Activated CD4-positive, alpha-beta memory T cell treated with anti-CD3 and anti-CD28 coated beads, Interleukin-2, amount 10 ng/mL, durations not matched to agents 7 days and 5 days (primary cell): ENCODE measurements around the gene SH3YL1. TPM values are rescaled to one million over a fixed set of nuclear protein-coding genes. Genes with fewer than 3 reads are reported as not detected.

ENCODE experiments used
- CTCF ChIA-PET: fragments of 350-600 bp; sonication (Branson Sonifier 250); formaldehyde crosslinking; loops from one replicate; lab custom pipeline; 2021; ENCODE audit warnings: antibody characterized with exemption, inconsistent platforms; lab: Charles Lee
- POLR2A ChIA-PET: fragments of 350-600 bp; sonication (Branson Sonifier 250); formaldehyde crosslinking; loops from one replicate; lab custom pipeline; 2021; ENCODE audit warnings: antibody characterized with exemption; lab: Charles Lee
- DNase-seq: peaks from one replicate; pipeline ENCODE4 v3.0.0-alpha.2; 2020
- H3K27ac Mint-ChIP-seq: one replicate; pipeline ENCODE4 v1.8.0; 2021; ENCODE audit warnings: mild to moderate bottlenecking, mixed read lengths
- H3K27me3 Mint-ChIP-seq: one replicate; pipeline ENCODE4 v1.8.0; 2021; ENCODE audit warnings: mixed read lengths
- H3K36me3 Mint-ChIP-seq: one replicate; pipeline ENCODE4 v1.8.0; 2021; ENCODE audit warnings: low read depth, mixed read lengths
- H3K4me1 Mint-ChIP-seq: one replicate; pipeline ENCODE4 v1.8.0; 2021; ENCODE audit warnings: mixed read lengths
- H3K4me3 Mint-ChIP-seq: one replicate; pipeline ENCODE4 v1.8.0; 2021; ENCODE audit warnings: mild to moderate bottlenecking, mixed read lengths
- H3K9me3 Mint-ChIP-seq: one replicate; pipeline ENCODE4 v1.8.0; 2021; ENCODE audit warnings: mixed read lengths
- total RNA-seq, 2 experiments: library from RNA; stranded (reverse); gene quantifications; one replicate each; pipeline ENCODE4 v1.2.3, GENCODE V29; 2021

SH3YL1 gene
- total RNA-seq, 2 experiments from 2014 or later, result 15.8 to 18.0 TPM

GRCh38 chr2:246489-247144 lies 17.2 kb downstream of the SH3YL1 start:
- Mint-ChIP-seq H3K4me3 (no peak overlapping the region), H3K9me3 (no peaks in the 10 kb centered on the region), H3K27me3 (no peaks in the 10 kb centered on the region), H3K4me1 (peaks cover 3% of the 10 kb centered on the region), H3K36me3 (no peaks in the 10 kb centered on the region), H3K27ac (no peak overlapping the region)
- no peak for DNase-seq
- CTCF ChIA-PET, result interaction anchor here (1.0 to 3.1 kb wide), 10 partner anchors 9 to 391 kb away, joined by 3 to 23 read pairs (median 8); no protein-coding TSS in a partner anchor
- POLR2A ChIA-PET, result no interaction called here

GRCh38 chr2:244547-244946 lies 19.3 kb downstream of the SH3YL1 start:
- Mint-ChIP-seq H3K4me1 (peaks cover 3% of the 10 kb centered on the region), H3K4me3 (no peak overlapping the region), H3K27me3 (no peaks in the 10 kb centered on the region), H3K9me3 (no peaks in the 10 kb centered on the region), H3K36me3 (peaks cover 3% of the 10 kb centered on the region), H3K27ac (no peak overlapping the region)
- ChIA-PET CTCF (interaction anchor here (0.6 to 1.2 kb wide), 2 partner anchors 9 to 18 kb away, joined by 3 read pairs; no protein-coding TSS in a partner anchor), POLR2A (no interaction called here)
- no peak for DNase-seq

GRCh38 chr2:238869-239268 lies 25.0 kb downstream of the SH3YL1 start:
- peaks cover 3% of the 10 kb centered on the region for H3K36me3 Mint-ChIP-seq

GRCh38 chr2:238431-238830 lies 25.4 kb downstream of the SH3YL1 start:
- Mint-ChIP-seq H3K36me3 (peaks cover 3% of the 10 kb centered on the region), H3K4me1 (no peaks in the 10 kb centered on the region), H3K27ac (no peak overlapping the region), H3K27me3 (no peaks in the 10 kb centered on the region), H3K9me3 (no peaks in the 10 kb centered on the region), H3K4me3 (no peak overlapping the region)
- POLR2A ChIA-PET, result interaction anchor here (0.7 kb wide), 1 partner anchor 424 kb away, joined by 3 read pairs; no protein-coding TSS in a partner anchor
- CTCF ChIA-PET, result interaction anchor here (1.5 to 2.2 kb wide), 2 partner anchors 8 to 48 kb away, joined by 3 to 10 read pairs; no protein-coding TSS in a partner anchor
- no peak for DNase-seq

More at GRCh38 chr2:238869-239268, 25.0 kb downstream of the SH3YL1 start:
- Mint-ChIP-seq H3K4me3 (no peak overlapping the region), H3K4me1 (no peaks in the 10 kb centered on the region), H3K9me3 (no peaks in the 10 kb centered on the region), H3K27me3 (no peaks in the 10 kb centered on the region), H3K27ac (no peak overlapping the region)
- ChIA-PET CTCF (no interaction called here), POLR2A (no interaction called here)
- no peak for DNase-seq

GRCh38 chr2:237878-238277 lies 26.0 kb downstream of the SH3YL1 start:
- POLR2A ChIA-PET, result interaction anchor here (0.7 to 0.9 kb wide), 2 partner anchors 80 to 425 kb away, joined by 3 read pairs; no protein-coding TSS in a partner anchor
- no peaks in the 10 kb centered on the region for H3K27me3 Mint-ChIP-seq
- DNase-seq, result no peak
- no peaks in the 10 kb centered on the region for H3K4me1 Mint-ChIP-seq
- H3K9me3 Mint-ChIP-seq, result no peaks in the 10 kb centered on the region
- no peak overlapping the region for H3K4me3 Mint-ChIP-seq
- peaks cover 3% of the 10 kb centered on the region for H3K36me3 Mint-ChIP-seq
- H3K27ac Mint-ChIP-seq, result no peak overlapping the region
- CTCF ChIA-PET, result interaction anchor here (1.5 to 2.2 kb wide), 2 partner anchors 9 to 48 kb away, joined by 3 to 10 read pairs; no protein-coding TSS in a partner anchor

- H3K9me3 Mint-ChIP-seq, result no peaks in the 10 kb centered on the region
- no peak overlapping the region for H3K4me3 Mint-ChIP-seq
- ChIA-PET POLR2A (interaction anchor here (0.9 kb wide), 1 partner anchor 81 kb away, joined by 3 read pairs; no protein-coding TSS in a partner anchor), CTCF (interaction anchor here (0.7 to 2.2 kb wide), 3 partner anchors 10 to 400 kb away, joined by 3 to 10 read pairs (median 3); no protein-coding TSS in a partner anchor)
- no peak overlapping the region for H3K27ac Mint-ChIP-seq
- no peak for DNase-seq
- H3K4me1 Mint-ChIP-seq, result no peaks in the 10 kb centered on the region
- H3K27me3 Mint-ChIP-seq, result no peaks in the 10 kb centered on the region
- H3K36me3 Mint-ChIP-seq, result peaks cover 3% of the 10 kb centered on the region
These were observed 26.8 kb downstream of the SH3YL1 start for GRCh38 chr2:236993-237539.

GRCh38 chr2:234421-234820 lies 29.4 kb downstream of the SH3YL1 start:
- no peaks in the 10 kb centered on the region for H3K36me3 Mint-ChIP-seq
- H3K9me3 Mint-ChIP-seq, result no peaks in the 10 kb centered on the region
- H3K4me1 Mint-ChIP-seq, result no peaks in the 10 kb centered on the region
- no peak for DNase-seq
- H3K4me3 Mint-ChIP-seq, result no peak overlapping the region
- ChIA-PET POLR2A (no interaction called here), CTCF (interaction anchor here (2.1 kb wide), 1 partner anchor 12 kb away, joined by 10 read pairs; no protein-coding TSS in a partner anchor)
- no peaks in the 10 kb centered on the region for H3K27me3 Mint-ChIP-seq
- no peak overlapping the region for H3K27ac Mint-ChIP-seq

- Mint-ChIP-seq H3K27me3 (no peaks in the 10 kb centered on the region), H3K27ac (no peak overlapping the region), H3K4me1 (peaks cover under 1% of the 10 kb centered on the region), H3K4me3 (no peak overlapping the region), H3K36me3 (no peaks in the 10 kb centered on the region), H3K9me3 (no peaks in the 10 kb centered on the region)
- no peak for DNase-seq
- CTCF ChIA-PET, result interaction anchor here (2.1 kb wide), 1 partner anchor 13 kb away, joined by 10 read pairs; no protein-coding TSS in a partner anchor
- POLR2A ChIA-PET, result no interaction called here
These were observed 30.8 kb downstream of the SH3YL1 start for GRCh38 chr2:233030-233429.

- Mint-ChIP-seq H3K4me1 (peaks cover 2% of the 10 kb centered on the region), H3K9me3 (no peaks in the 10 kb centered on the region), H3K4me3 (no peak overlapping the region), H3K36me3 (peaks cover 3% of the 10 kb centered on the region), H3K27me3 (no peaks in the 10 kb centered on the region), H3K27ac (no peak overlapping the region)
- DNase-seq, result no peak
- ChIA-PET CTCF (no interaction called here), POLR2A (no interaction called here)
These were observed 32.2 kb downstream of the SH3YL1 start for GRCh38 chr2:231521-232185.

- CTCF ChIA-PET, result no interaction called here
- POLR2A ChIA-PET, result no interaction called here
- peaks cover 3% of the 10 kb centered on the region for H3K36me3 Mint-ChIP-seq
These were observed 35.1 kb downstream of the SH3YL1 start for GRCh38 chr2:228518-229278.

GRCh38 chr2:228115-228514 lies 35.7 kb downstream of the SH3YL1 start:
- POLR2A ChIA-PET, result no interaction called here
- Mint-ChIP-seq H3K27ac (no peak overlapping the region), H3K36me3 (peaks cover 3% of the 10 kb centered on the region), H3K4me3 (no peak overlapping the region), H3K4me1 (peaks cover 2% of the 10 kb centered on the region), H3K9me3 (no peaks in the 10 kb centered on the region), H3K27me3 (no peaks in the 10 kb centered on the region)
- CTCF ChIA-PET, result no interaction called here
- no peak for DNase-seq

More at GRCh38 chr2:228518-229278, 35.1 kb downstream of the SH3YL1 start:
- no peak for DNase-seq
- Mint-ChIP-seq H3K4me3 (no peak overlapping the region), H3K27ac (no peak overlapping the region), H3K9me3 (no peaks in the 10 kb centered on the region), H3K27me3 (no peaks in the 10 kb centered on the region), H3K4me1 (peaks cover 2% of the 10 kb centered on the region)

- POLR2A ChIA-PET, result no interaction called here
- Mint-ChIP-seq H3K36me3 (peaks cover 3% of the 10 kb centered on the region), H3K4me3 (no peak overlapping the region), H3K27me3 (no peaks in the 10 kb centered on the region), H3K4me1 (peaks cover 2% of the 10 kb centered on the region), H3K27ac (no peak overlapping the region), H3K9me3 (no peaks in the 10 kb centered on the region)
- CTCF ChIA-PET, result no interaction called here
- DNase-seq, result no peak
These were observed 39.7 kb downstream of the SH3YL1 start for GRCh38 chr2:223971-224760.
